Liver (tissue), 9 donors: ENCODE measurements around the gene VAPB. TPM values are rescaled to one million over a fixed set of nuclear protein-coding genes. Genes with fewer than 3 reads are reported as not detected.

Experiments
- DNase-seq: peaks from one replicate; pipeline ENCODE4 v3.0.0-alpha.2; 2017; ENCODE audit warnings: low spot score
- H3K27ac ChIP-seq, 2 donors: one replicate each; pipeline ENCODE4 v1.7.0; 2013; ENCODE audit warnings: inconsistent platforms in 2 of 2, low read length in 2 of 2, control low read depth in 1 of 2, low read depth in 1 of 2, mild to moderate bottlenecking in 1 of 2
- H3K27me3 ChIP-seq, 4 donors: one replicate each; pipeline versions ENCODE4 v1.6.1 to v1.7.0; 2013; ENCODE audit warnings: low read length in 3 of 4, inconsistent platforms in 1 of 4, mild to moderate bottlenecking in 1 of 4, moderate library complexity in 1 of 4; ENCODE audit not compliant: control insufficient read depth in 4 of 4, insufficient read depth in 4 of 4
- H3K36me3 ChIP-seq, 4 donors: one replicate each; pipeline versions ENCODE4 v1.6.1 to v1.7.0; 2013; ENCODE audit warnings: low read length in 3 of 4, mild to moderate bottlenecking in 3 of 4, low read depth in 1 of 4, moderate library complexity in 1 of 4; ENCODE audit not compliant: control insufficient read depth in 4 of 4, insufficient read depth in 3 of 4
- H3K4me1 ChIP-seq, 4 donors: one replicate each; pipeline versions ENCODE4 v1.6.1 to v1.7.0; 2013; ENCODE audit warnings: low read length in 3 of 4, mild to moderate bottlenecking in 3 of 4, moderate library complexity in 1 of 4; ENCODE audit not compliant: control insufficient read depth in 4 of 4, insufficient read depth in 4 of 4
- H3K4me3 ChIP-seq, 3 donors: one replicate each; pipeline versions ENCODE4 v1.6.1 to v1.7.0; 2013; ENCODE audit warnings: low read length in 3 of 3, control low read depth in 1 of 3, low read depth in 1 of 3, mild to moderate bottlenecking in 1 of 3
- H3K9ac ChIP-seq, 2 donors: one replicate each; pipeline ENCODE4 v1.7.0; 2013; ENCODE audit warnings: low read length in 2 of 2, mild to moderate bottlenecking in 2 of 2, moderate library complexity in 2 of 2, control low read depth in 1 of 2, low read depth in 1 of 2
- H3K9me3 ChIP-seq, 4 donors: one replicate each; pipeline versions ENCODE4 v1.6.1 to v1.7.0; 2013; ENCODE audit warnings: low read length in 3 of 4; ENCODE audit not compliant: control insufficient read depth in 4 of 4
- FOXA1 ChIP-seq: IDR thresholded peaks from 2 replicates; pipeline ENCODE4 v1.6.1; 2016; ENCODE audit warnings: antibody characterized with exemption
- GABPA ChIP-seq, 2 donors: IDR thresholded peaks in 1 of 2; conservative IDR thresholded peaks in 1 of 2; 2 replicates each; pipeline ENCODE4 v1.6.1; 2016; ENCODE audit warnings: antibody characterized with exemption in 2 of 2, mild to moderate bottlenecking in 1 of 2, moderate library complexity in 1 of 2
- HNF4G ChIP-seq: IDR thresholded peaks from 2 replicates; pipeline ENCODE4 v1.6.1; 2016; ENCODE audit warnings: antibody characterized with exemption
- JUND ChIP-seq, 2 donors: IDR thresholded peaks; 2 replicates each; pipeline ENCODE4 v1.6.1; 2016; ENCODE audit warnings: antibody characterized with exemption in 2 of 2
- MAX ChIP-seq: IDR thresholded peaks from 2 replicates; pipeline ENCODE4 v1.6.1; 2016; ENCODE audit warnings: antibody characterized with exemption
- SP1 ChIP-seq: IDR thresholded peaks from 2 replicates; pipeline ENCODE4 v1.6.1; 2018; ENCODE audit warnings: antibody characterized with exemption, mild to moderate bottlenecking
- WGBS: extraction: QIAGEN DNeasy Blood & Tissue Kit; methylation state at CpG from one replicate; pipeline ENCODE4 v1.1.7; 2013; 5-methylcytosine and 5-hydroxymethylcytosine counted together
- polyA plus RNA-seq, 2 donors: library from polyadenylated mRNA; stranded (reverse) in 1 of 2; unstranded in 1 of 2; fragments of 200-250 nt in 1 of 2; fragments of >200 nt in 1 of 2; fragmentation: Nextera tagmentation in 1 of 2; extraction: Ambion mirVana in 1 of 2; gene quantifications; one replicate each; pipeline versions ENCODE4 v1.2.1 to v1.2.3, GENCODE V29; 2013 to 2015
- total RNA-seq, 2 donors: library from RNA; depleted of rRNA; stranded (reverse); fragments of >200 nt; gene quantifications; one replicate each; pipeline ENCODE4 v1.2.3, GENCODE V29; 2014
- TF ChIP-seq, protein P1 (sequence below): IDR thresholded peaks from 2 replicates; pipeline ENCODE4 v1.6.1; 2016; ENCODE audit warnings: antibody characterized with exemption
- TF ChIP-seq, protein P2 (sequence below): fragments of 150-350 bp; IDR thresholded peaks from 2 replicates; pipeline ENCODE4 v1.5.1; 2017; ENCODE audit warnings: improper control_type of control experiment, low read depth, low read length; ENCODE audit not compliant: missing input control
- donor health status: healthy.
- donor health status: healthy.
- donor health status: healthy.
- donor health status: healthy.
- donor health status: healthy.

The VAPB gene
- total and polyA plus RNA-seq, 4 donors = 12.2 to 21.7 (median 18.5) TPM

DNA sequence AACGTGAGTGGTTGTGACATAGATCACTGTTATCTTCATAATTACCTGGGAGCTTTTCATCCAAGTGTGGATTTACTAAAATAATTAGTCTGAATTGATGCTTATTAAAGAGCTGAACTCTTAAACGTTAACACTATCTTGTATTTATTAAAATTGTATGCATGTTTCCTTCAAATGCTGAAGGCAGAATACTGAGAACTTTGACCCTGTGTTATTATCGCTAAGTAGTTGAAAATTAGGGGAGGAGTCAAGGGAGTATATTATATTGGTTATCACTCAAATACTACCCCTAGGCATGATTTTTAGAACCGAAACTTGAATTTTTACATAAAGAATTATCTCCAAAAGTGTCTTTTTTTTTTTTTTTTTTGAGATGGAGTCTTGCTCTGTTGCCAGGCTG, 5.8 kb downstream of the VAPB start (continued):
- TF ChIP-seq MAX = no peak
- TF ChIP-seq, protein P1, sequence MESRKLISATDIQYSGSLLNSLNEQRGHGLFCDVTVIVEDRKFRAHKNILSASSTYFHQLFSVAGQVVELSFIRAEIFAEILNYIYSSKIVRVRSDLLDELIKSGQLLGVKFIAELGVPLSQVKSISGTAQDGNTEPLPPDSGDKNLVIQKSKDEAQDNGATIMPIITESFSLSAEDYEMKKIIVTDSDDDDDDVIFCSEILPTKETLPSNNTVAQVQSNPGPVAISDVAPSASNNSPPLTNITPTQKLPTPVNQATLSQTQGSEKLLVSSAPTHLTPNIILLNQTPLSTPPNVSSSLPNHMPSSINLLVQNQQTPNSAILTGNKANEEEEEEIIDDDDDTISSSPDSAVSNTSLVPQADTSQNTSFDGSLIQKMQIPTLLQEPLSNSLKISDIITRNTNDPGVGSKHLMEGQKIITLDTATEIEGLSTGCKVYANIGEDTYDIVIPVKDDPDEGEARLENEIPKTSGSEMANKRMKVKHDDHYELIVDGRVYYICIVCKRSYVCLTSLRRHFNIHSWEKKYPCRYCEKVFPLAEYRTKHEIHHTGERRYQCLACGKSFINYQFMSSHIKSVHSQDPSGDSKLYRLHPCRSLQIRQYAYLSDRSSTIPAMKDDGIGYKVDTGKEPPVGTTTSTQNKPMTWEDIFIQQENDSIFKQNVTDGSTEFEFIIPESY = no peak
- no peak for TF ChIP-seq HNF4G
- no peak for TF ChIP-seq SP1

DNA sequence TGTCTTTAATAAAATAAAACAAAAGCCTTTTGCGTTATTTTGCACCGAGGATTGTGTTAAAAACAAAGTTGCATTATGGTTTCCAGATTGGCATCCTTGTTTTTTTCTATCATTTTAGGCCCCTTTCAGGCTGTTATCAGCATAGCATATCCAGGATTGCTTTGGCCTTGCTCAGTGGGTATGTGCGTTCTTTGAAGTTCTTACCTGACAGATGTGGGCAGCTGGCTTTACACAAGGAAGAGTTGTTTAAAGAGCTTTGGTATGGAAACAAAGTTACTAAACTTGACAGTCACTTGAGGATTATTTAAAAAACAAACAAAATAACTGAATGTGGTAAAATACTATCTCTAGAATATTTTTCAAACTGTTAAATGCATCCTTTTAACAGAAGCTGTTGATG, 6.6 kb downstream of the VAPB start:
- DNase-seq = no peak
- Histone ChIP-seq H3K9ac (no peak overlapping the region), H3K9me3 (no peaks in the 10 kb centered on the region), H3K4me1 (peaks cover under 1 to 22% (median 9%) of the 10 kb centered on the region in 4 donors), H3K4me3 (no peak overlapping the region), H3K36me3 (peaks cover 0 to 2% (median 0%) of the 10 kb centered on the region in 4 donors), H3K27me3 (no peaks in the 10 kb centered on the region), H3K27ac (no peak overlapping the region)
- WGBS = 96% methylated on average over 3 of the region's 3 CpGs
- TF ChIP-seq MAX (no peak), GABPA (IDR thresholded peaks at IDR 0.05 in 1 of 2, conservative IDR thresholded peaks at IDR 0.05 in 1 of 2) (no peak), FOXA1 (no peak)
- TF ChIP-seq, protein P2, sequence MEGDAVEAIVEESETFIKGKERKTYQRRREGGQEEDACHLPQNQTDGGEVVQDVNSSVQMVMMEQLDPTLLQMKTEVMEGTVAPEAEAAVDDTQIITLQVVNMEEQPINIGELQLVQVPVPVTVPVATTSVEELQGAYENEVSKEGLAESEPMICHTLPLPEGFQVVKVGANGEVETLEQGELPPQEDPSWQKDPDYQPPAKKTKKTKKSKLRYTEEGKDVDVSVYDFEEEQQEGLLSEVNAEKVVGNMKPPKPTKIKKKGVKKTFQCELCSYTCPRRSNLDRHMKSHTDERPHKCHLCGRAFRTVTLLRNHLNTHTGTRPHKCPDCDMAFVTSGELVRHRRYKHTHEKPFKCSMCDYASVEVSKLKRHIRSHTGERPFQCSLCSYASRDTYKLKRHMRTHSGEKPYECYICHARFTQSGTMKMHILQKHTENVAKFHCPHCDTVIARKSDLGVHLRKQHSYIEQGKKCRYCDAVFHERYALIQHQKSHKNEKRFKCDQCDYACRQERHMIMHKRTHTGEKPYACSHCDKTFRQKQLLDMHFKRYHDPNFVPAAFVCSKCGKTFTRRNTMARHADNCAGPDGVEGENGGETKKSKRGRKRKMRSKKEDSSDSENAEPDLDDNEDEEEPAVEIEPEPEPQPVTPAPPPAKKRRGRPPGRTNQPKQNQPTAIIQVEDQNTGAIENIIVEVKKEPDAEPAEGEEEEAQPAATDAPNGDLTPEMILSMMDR = no peak

GRCh38 chr20:58397429-58397828, 8.4 kb downstream of the VAPB start:
- DNase-seq = no peak

More at GRCh38 chr20:58397429-58397828, 8.4 kb downstream of the VAPB start:
- H3K27me3 ChIP-seq = no peaks in the 10 kb centered on the region
- peaks cover 4 to 18% (median 10%) of the 10 kb centered on the region in 4 donors for H3K4me1 ChIP-seq
- peaks cover 0 to 2% (median 0%) of the 10 kb centered on the region in 4 donors for H3K36me3 ChIP-seq
- over 99% methylated on average over 6 of the region's 6 CpGs for WGBS
- H3K9me3 ChIP-seq = no peaks in the 10 kb centered on the region
- TF ChIP-seq FOXA1 (no peak), JUND (IDR thresholded peaks at IDR 0.05) (no peak)
- TF ChIP-seq, protein P2 = no peak
- no peak overlapping the region for H3K4me3 ChIP-seq
- H3K9ac ChIP-seq = no peak overlapping the region
- H3K27ac ChIP-seq = no peak overlapping the region
